Ecto neural progenitor cell (in vitro differentiated cells): ENCODE data around the gene FANCE.

Source experiments
- DNase-seq: peaks from one replicate; pipeline ENCODE4 v3.0.0-alpha.2; 2018; ENCODE audit warnings: low spot score

FANCE gene

DNA sequence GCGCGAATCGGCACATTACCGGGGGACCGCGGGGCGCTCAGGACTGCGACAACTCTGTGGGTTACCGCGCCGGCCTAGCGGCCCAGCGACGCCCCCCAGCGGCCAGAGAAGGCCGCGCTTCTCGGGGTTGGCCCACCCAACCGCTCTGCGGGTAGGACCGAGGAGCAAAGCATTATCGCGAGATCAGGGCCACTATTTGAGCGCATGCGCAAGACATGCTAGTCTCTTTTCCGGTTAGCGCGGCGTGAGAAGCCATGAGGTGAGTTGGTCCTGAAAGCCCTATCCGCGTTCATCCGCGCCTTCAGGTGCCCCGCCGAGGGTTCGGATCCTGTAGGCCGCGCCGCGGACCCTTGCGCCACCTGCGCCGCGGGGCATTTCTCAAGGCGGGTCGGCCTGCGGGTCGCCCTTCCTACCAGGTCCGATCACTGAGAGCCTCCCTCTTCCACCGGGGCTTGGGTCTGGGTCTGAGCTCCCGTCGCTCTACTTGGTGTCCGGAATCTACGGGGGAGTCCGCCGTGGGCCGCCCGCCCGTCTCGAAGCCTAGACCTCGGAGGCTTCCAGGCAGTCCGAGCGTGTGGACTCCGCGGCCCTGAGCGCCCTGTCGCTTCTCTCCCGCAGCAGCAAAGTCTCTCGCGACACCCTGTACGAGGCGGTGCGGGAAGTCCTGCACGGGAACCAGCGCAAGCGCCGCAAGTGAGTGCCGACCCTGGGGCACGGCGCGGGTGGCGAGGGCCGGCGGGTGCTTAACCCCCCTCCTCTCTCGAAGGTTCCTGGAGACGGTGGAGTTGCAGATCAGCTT lies 16.2 kb downstream of the FANCE start, which contains the start of gene RPL10A:
RPL10A (plus strand) TSS at position 221 of the 799 bp plus-strand sequence; CDS start at position 255, 34 bp downstream.
- peak; percentile 96 for DNase-seq

DNA sequence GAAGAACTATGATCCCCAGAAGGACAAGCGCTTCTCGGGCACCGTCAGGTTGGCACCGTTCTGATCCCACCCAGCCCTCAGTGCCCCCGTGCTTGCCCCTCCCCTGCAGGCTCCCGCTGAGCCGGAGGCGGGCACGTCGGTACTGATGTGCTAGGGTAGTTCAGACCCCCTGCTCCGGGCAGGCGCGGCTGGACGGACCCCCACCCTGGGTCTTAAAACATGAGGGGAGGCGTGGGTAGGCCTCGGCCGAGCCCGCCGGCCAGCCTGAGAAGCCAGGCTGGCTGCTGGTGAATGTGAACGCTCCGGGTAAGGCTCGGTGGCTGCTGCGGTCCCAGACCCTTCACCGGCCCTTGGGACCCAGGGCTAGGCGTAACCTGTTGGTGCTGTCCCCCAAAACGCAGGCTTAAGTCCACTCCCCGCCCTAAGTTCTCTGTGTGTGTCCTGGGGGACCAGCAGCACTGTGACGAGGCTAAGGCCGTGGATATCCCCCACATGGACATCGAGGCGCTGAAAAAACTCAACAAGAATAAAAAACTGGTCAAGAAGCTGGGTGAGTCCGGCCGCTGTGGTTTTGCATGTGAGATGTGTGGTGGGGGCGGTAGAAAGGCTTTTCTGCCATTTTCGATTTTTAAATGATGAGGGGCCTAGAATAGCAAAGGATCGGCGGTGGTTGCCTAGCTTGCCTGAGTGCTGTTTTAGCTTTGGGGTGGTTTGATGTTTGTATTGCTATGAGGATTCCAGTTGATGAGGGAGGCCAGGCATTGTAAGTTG lies 17.0 kb downstream of the FANCE start:
- DNase-seq: no peak

- DNase-seq: no peak
Observed at GRCh38 chr6:35469751-35470662, 17.9 kb downstream of the FANCE start.

DNA sequence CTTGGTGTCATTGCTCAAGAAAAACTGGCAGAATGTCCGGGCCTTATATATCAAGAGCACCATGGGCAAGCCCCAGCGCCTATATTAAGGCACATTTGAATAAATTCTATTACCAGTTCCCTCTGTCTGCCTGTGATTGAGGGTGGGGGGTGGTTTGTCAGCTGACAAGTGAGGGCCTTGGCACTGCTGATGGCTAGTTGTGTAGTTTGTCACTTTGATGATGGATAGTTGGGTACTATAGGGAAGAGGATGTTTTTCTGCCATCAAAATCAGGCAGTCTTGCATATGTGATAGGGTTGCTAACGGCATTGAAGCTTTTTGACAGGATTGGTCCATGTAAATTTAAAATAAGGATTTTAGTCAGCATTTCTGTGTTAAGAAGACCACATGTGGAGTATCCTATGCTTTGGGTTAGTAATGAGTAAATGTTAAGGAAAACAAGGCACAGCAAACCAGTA lies 18.6 kb downstream of the FANCE start:
- no peak for DNase-seq

DNA sequence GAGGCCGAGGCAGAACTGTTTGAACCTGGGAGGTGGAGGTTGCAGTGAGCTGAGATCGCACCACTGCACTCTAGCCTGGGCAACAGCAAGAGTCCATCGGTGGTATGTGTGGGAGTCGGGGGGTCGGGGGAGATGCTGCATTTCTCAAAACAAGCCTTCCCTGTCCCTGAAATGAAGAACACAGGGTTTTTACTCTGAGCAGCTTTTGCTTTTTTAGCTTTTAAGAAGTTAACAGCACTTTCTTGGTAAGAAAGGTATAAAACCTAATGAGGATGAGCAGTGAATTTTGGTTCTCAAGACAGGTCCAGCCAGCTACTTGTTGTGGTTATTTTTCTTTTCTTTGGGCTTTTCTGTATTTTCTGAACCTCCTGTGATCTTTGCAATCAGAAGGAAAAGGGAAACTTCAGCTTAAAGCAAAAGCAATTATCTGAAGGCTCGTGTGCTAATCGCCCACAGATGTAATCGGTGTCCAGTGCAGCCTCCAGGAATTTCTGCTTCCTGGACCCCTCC lies 19.8 kb downstream of the FANCE start:
- DNase-seq: no peak

- no peak for DNase-seq
Observed at GRCh38 chr6:35473075-35473849, 21.1 kb downstream of the FANCE start.

DNA sequence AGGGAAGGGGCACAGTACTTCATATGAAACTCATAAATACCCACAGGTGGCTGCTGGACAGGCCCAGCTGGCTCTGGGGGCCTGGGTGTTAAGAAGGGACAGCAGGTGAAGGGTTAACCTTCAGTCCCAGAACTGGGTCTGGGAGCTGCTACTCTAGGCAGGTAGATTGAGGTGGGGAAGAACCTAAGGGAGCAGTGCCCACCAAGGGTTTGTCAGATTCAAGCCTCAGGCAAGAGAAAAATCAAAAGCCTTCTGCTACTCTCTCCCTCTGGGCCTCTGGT lies 21.7 kb downstream of the FANCE start:
- DNase-seq: no peak

- no peak for DNase-seq
Observed at GRCh38 chr6:35474131-35474941, 22.2 kb downstream of the FANCE start.

DNA sequence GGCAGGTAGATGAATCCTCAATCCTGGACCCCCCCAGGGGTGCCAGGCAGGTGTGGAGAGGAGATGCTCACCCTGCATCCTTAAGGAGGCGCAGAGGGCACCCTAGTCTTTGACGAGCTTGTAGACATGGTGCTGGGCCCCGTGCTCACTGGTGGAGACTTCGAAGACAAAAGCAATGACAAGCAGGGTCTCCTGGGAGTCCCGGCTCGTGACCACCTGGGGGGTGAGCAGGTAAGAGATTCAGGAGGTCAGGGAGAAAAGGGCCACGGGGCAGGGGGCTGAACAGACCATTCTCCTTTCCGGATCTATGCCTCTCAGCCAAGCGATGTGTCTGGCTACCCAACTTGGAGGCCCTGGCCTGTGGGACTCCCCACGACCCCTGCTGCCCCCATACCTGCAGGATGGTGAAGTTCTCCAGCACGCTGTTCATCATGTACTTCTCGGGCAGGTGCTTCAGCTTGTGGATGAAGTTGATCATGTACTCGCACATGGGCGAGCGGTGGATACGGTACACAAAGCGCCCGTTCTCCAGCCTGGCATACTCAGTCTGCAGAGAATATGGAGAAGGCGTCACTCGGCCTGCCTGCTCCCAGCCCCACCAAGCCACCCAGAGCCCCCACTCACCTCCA lies 22.9 kb downstream of the FANCE start:
- no peak for DNase-seq

DNA sequence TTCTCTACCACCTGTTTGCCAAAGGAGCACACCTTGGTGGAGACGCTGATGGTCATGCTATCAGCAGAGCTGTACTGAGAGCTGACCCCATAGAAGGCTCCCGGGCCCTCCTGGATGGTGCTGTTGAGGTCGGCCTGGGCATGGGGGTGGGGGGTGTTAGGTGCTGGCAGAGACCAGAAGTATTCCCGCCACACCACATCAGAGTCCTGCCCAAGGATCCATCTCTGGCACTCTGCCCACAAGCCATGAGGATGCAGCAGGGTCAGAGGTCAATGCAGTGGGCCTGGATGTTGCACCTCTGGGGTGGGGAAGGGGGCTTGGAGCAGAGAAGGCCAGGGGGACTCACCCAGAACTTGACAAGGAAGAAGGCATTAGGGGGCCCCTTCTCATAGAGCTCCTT lies 23.4 kb downstream of the FANCE start:
- no peak for DNase-seq

DNA sequence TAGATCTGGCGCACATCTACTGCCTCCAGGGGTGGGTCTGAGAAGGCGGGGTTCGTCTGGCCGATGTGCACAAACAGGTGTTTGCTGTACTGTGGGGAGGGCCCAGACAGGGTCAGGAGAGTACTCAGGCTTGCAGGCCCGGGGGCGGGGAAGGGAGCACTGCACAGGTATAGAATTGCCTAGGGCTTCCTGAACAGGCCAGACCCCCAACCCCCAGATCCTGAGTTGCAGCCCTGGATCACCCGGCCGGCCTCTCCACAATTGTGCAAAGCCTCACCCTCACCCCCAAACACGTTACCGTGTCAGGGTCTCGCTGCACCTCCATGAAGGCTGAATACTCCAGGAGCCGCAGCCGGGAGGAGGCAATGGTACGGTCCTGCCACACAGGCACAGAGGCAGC lies 23.9 kb downstream of the FANCE start:
- no peak for DNase-seq

DNA sequence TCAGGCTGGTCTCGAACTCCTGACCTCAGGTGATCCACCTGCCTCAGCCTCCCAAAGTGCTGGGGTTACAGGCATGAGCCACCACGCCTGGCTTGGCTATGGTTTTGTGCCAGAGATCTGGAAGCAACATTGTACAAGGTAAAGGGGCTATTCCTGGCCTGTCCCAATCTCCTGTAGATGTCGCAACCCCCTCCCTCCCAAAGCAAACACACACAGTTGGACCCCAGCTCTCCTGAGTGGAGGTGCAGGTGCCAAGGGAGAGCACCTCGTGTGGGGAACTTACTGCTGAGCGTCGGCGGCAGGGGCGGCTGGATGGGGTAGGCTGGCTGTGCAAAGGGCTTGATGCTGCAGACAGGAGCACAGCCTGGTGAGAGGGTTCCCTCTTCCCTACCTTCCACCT lies 24.9 kb downstream of the FANCE start:
- DNase-seq: no peak

DNA sequence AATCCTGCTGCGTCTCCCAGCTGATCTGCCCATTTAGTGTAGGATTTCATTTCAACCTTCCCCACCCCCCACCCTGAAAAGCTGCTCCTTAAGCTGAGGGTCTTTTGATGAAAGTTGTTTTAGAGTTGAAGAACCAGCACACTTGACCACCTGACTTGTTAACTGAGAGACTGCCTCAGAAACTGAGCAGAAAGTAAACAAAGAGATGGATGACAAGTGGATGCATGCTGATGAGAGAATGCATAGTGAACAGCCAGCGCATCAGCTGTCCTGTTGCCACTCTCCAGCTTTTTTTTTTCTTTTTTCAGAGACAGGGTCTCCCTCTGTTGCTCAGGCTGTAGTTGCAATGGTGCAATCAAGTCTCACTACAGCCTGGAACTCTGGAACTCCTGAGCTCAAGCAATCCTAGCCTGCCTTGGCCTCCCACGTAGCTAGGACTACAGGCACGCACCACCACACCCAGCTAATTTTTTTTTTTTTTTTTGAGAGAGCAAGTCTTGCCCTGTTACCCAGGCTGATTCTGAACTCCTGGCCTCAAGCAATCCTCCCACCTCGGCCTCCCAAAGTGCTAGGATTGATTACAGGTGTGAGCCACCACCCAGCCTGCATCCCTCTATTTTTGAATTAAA lies 25.5 kb downstream of the FANCE start:
- DNase-seq: no peak

DNA sequence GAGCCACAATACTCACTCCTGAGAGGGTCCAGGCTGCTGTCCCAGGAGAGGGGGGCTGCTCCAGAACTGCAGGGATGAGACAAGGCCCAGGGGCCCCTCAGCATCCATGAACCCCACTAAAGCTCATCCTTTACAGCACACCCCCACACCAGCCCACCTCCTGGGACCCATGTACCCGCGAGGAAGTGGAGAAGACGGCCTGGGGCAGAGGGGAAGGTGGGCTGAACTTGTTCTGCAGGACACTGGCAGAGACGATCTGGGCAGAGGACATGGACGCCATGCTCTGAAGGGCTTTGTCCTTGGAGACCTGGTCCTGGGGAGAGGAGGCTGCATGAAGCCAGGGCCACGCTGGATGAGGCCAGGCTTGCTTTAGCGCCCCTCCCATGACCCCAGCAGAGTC lies 26.1 kb downstream of the FANCE start:
- DNase-seq: no peak

GRCh38 chr6:35480176-35480575 lies 28.0 kb downstream of the FANCE start:
- DNase-seq: no peak

- no peak for DNase-seq
Observed at GRCh38 chr6:35481226-35481625, 29.1 kb downstream of the FANCE start.

DNA sequence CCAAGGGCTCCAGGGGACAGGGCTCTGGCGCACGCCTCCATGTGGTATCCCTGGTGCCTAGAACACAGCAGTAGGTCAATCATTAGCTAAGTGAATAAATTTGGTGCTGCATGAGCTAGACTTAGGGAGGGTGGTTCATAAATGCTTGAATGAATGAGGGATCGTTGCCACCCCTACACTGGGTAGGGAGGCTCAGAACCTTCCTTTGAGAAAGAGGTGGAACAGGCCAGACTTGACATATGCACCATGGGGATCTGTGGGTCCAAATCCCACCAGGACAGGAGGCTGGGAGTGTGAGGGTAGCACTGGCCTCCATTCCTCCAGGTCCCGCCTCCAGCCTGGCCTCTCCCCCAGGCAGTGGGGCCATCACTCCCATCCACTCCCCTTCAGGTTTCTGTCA lies 30.9 kb downstream of the FANCE start:
- no peak for DNase-seq

DNA sequence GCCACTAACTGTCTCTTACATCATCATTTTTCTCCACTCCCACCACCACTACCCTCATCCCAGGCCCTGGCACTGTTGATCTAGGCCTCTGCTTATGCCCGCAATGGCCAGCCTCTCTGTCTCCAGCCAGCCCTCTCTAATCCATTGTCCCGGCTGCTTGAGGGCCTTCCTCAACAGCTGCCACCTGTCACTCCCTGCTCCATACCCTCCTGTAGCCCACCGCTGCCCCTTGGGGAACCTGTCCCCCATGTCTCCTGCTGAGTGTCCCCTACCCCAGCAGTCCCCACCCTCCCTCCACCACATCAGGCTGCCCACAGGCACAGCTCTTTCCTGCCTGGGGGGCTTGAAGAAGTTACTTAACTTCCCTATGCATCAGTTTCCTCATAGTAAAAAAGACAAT lies 31.4 kb downstream of the FANCE start:
- no peak for DNase-seq

DNA sequence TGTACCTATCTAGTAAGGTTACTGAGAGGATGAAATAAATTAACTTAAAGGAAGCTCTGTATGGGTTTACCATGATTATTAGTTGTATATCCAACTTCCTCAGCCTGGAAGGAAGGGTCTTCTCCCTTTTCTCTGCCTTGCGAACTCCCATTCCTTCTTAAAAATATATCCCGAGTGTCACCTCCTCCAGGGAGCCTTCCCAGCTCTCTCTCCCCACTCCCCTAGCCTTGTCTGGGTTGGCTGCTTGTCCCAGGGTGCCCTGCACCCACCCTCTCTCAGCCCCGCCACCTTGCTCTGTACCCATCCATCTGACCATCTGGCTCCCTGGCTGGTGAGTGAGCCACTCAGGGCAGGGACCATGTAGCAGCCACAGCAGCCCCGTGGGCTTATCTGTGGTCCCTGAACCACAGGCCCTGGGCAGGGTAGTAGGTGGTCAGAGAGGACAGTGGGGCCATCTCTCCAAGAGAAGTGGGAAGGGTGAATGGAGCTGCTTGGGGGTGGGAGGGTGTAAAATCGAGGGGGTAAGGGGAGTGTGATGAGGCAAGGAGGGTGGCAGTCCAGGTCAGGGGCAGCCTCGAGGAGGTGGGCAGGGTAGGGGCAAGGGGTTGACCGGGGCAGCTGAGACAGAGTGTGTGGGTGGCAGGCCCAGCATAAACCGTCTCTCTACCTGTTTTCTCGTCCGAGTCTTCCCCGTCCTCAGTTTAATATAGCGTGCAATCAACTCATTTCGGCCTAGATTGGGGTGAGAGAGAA lies 31.9 kb downstream of the FANCE start:
- DNase-seq: no peak
